Stimulated activated CD4-positive, alpha-beta T cell treated with anti-CD3 and anti-CD28 coated beads, Interleukin-4, amount 100 ng/mL, for 1 hour (primary cell): ENCODE measurements around the gene DSCAM.

ENCODE experiments used
- DNase-seq: peaks from one replicate; pipeline ENCODE4 v3.0.0-alpha.2; 2020

The DSCAM gene

DNA sequence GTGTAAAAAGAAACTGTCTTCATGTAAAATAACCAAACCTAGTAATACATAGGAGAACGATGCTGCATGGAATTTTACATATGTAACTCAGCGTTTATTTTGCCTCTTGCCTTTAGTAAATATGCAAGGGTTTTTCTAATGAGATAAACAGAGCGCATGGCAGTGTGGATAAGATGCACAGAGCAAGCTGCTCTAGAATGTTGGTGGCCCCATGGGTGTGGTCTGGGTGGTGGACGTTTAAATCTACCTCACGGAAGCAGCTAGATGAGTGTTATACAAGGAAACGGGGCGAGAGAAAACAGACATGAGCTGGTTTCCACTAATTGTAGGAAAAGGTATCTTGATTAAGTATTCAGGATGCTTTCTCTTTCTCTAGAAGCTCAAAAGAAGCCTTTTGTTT is 205.9 kb downstream of the DSCAM start:
- DNase-seq: no peak

- no peak for DNase-seq
Observed at GRCh38 chr21:40640266-40640789, 206.6 kb downstream of the DSCAM start.

DNA sequence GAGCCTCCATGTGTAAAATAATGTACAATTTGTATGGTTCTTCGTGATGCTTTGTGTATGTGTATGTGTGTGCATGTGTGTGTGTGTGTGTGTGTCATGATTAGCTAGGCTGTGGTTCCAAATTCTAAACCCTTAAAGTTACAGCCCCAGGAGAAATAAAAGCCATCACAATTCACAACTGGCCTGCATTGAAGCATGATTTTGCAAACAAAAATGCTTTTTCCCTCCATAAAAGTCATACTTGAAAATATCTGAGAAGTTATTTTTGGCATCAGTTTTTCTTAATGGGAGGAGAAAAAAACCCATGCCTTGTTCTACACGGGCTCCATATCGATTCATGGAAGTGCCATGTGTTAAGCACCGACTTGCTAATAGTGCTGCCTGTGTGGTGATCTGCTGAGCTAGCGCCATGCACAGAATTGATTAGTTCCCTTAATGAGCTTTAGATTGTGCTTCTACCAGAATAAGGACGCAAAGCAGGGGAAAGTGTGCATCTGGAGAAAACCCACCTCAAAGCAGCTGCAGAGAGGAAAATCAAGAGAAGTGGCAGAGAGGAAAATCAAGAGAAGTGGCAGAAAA is 207.3 kb downstream of the DSCAM start:
- no peak for DNase-seq

- DNase-seq: no peak
Observed at GRCh38 chr21:40638466-40639251, 208.3 kb downstream of the DSCAM start.

DNA sequence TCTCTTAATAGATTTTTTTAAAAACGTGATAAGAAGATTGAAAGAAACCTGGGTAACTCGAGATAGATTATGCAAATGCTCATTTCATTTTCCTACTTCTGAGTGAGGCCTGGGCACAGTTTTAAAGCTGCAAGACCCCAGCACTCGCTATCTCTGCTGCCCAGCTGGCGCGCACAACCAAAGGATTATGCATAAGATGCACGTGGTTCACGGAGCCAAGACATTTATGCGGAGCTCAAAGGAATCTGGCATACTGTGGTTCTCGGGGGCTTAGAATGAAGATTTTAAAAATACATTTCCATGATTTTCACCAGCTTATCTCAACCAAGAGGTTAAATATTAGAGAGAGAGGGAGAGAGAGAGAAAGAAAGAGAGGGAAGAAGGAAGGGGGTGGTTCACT is 210.9 kb downstream of the DSCAM start:
- DNase-seq: no peak

GRCh38 chr21:40635391-40635790 is 211.6 kb downstream of the DSCAM start:
- DNase-seq: no peak

DNA sequence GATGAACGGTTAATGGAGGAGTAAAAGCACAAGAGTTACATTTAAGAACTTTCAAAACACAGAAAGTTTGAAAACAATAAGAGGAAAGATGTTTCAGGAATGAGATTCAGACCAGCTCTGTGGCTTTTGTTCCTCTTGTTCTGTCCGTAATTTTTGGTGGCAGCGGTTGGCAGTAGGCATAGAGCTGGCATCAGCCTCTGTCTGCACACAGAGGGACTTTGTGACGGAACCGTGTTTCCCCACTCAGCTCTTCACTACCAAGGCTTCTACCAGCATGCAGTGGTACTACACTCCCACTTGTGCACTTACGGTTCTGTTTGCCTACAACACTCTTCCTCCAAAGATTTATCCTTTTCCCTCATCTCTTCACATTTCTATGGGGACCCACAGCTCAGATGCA is 212.8 kb downstream of the DSCAM start:
- DNase-seq: no peak

GRCh38 chr21:40633048-40633447 is 213.9 kb downstream of the DSCAM start:
- no peak for DNase-seq

DNA sequence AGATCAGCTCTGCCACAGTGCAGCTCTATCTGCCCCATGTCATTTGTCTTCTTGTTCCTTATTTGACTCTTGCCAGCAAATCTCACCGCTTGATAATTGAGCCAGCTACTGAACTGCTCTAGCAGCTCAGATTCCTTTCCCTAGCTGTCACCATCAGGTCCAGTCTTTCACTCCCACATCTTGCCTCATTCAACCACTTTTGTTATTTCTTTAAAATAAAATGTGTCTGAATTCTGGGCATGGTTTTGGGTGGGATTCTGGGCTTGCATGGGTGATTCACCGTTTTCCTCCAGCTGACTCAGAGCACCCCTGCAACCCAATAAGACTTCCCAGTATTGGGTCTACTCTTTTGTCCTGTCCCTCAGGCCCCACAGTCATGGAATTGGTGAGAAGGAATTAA is 215.7 kb downstream of the DSCAM start:
- no peak for DNase-seq

DNA sequence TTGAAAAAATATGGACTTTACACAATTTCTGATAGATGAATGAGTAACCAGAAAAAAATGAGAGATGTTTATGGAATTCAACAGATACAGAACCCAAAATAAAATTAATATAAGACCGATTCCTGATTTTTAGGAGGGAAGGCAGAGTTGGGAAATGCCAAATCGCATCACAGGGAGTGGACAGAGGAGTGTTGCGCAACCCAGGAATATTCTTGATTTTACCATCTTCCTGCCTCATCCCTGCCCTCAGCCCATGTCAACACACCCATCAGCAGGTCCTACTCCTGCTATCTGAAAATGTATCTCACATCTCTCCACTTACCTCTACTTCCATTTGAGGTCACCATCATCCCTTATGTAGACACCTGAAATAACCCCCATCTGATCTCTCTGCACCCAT is 221.0 kb downstream of the DSCAM start:
- no peak for DNase-seq

- no peak for DNase-seq
Observed at GRCh38 chr21:40623528-40623927, 223.4 kb downstream of the DSCAM start.

GRCh38 chr21:40622531-40622930 is 224.4 kb downstream of the DSCAM start:
- no peak for DNase-seq

DNA sequence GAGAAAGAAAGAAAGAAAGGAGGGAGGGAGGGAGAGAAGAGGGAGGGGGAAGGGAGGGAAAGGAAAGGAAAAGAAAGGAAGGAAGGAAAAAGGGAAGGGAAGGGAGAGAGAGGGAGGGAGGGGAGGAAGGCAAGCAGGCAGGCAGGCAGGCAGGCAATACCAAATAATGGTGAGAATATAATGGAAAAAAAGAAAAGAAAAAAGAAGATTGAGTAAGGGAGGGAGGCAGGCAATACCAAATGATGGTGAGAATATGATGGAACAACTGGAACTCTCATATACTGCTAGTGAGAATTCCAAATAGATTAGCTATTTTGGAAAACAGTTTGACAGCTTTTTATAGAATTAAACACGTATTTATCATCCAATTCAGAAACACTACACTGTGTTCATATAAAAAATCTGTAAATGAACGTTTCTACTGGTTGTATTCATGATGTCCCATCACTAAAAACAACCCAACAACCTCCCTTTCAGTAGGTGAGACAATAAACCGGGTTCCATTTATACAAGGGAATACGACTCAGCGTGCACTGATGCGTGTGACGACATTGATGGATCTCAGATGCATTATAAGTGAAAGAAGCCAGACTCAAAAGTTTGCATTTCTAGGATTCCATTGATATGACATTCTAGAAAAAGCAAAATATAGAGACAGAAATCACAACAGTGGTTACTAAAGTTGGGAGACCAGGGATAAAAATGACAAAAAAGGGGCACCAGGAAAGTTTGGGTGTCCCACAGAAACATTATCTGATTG is 226.4 kb downstream of the DSCAM start:
- DNase-seq: no peak

GRCh38 chr21:40618191-40618973 is 228.6 kb downstream of the DSCAM start:
- DNase-seq: no peak

GRCh38 chr21:40616377-40616704 is 230.6 kb downstream of the DSCAM start:
- DNase-seq: no peak

DNA sequence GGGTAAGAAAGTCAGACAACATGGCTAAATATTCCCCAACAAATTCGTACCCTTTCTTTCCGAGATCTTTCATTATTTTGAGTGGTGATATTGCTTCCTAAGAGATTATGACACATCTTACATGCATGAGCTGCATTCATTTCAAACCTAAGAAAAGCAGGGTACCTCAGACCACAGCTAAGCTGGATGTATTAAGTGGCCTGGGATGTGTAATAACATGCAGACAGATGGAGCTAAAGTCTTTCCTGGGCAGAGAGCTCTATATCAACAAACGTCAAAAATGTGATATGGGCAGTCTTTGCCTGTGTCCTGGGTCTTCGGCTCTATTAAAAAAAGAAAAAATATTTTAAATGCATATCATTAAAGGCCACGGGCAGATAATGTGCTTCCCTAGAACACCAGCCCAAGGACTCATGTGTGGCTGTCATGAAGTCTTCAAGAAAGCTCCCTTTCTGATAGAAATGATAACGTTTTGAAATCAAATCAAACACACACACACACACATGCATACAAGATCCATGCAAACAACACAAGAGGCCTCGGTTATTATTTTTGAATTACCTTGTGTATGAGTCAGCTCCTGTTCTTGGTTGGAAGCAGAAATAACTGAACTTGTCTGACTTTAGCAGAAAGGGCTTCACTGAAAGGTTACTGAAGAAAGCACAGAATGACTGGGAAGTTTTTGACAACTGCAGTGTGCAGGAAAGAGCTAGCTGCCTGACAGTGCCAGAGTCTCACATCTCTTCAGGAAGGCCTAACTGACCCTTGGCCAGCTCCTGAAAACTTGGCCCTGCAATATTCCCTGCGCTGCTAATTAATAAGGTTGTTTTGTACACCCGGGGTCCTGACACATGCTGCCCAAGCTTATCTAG is 231.2 kb downstream of the DSCAM start:
- no peak for DNase-seq

GRCh38 chr21:40613546-40614030 is 233.4 kb downstream of the DSCAM start:
- no peak for DNase-seq

- no peak for DNase-seq
Observed at GRCh38 chr21:40610345-40610744, 236.6 kb downstream of the DSCAM start.

DNA sequence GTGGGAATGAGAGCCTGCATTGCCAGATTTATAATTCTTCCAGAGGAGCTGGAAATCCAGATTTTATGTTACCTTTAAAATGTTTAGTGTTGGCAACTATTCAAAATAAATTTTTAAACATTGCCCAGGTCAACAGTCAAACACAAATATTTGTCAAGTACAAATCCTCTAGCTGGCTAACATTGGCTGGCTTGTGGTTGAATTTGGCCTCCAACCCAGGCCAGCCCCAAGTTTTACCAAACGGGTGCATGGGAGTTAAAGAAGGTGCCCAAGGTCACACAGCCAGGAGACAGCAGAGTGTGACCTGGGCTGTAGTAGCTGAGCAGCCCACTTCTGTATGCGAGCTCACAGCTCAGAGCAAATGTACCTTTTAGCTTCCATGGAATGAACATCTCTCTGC is 240.6 kb downstream of the DSCAM start:
- no peak for DNase-seq

GRCh38 chr21:40605094-40605493 is 241.9 kb downstream of the DSCAM start:
- no peak for DNase-seq

DNA sequence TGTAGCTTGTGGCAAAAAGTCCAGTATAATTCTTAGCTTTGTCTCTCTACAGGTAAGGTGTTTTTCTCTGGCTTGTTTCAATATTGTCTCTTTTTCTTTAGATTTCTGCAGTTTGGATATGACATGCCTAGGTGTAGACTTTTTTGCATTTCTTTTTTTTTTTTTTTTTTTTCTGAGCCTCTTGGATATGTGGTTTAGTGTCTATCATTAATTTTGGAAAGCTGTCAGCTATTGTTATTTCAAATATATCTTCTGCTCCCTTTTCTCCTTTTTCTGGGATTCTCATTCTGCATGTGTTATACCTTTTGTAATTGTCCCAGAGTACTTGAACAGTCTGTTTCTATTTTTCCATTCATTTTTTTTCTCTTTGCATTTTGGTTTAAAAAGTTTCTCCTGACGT is 243.2 kb downstream of the DSCAM start:
- DNase-seq: no peak

DNA sequence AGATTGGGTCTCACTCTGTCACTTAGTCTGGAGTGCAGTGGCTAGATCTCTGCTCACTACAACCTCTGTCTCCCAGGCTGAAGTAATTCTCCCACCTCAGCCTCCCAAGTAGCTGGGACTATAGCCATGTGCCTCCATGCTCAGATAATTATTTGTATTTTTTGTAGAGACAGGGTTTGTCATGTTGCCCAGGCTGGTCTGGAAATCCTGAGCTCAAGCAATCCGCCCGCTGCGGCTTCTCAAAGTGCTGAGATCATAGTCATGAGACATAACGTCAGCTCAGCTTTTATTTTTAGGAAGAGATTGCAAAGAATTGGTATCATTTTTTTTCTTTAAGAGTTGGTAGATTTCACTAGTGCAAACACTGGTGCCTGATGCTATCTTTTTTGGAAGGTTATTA is 244.9 kb downstream of the DSCAM start:
- DNase-seq: no peak
